Type B pancreatic cell (in vitro differentiated cells): ENCODE measurements around the gene SLC25A38. TPM values are rescaled to one million over a fixed set of nuclear protein-coding genes. Genes with fewer than 3 reads are reported as not detected.
"Not testable (repeated sequence)": the region's sequence is repeated elsewhere in the genome, so short reads cannot be mapped to it uniquely, and the experiment has no call there.

Experiments
- DNase-seq: peaks from one replicate; pipeline ENCODE4 v3.0.0; 2021; ENCODE audit warnings: mixed read lengths; ENCODE audit not compliant: unreplicated experiment; ENCODE audit errors: extremely low spot score
- H3K27ac Mint-ChIP-seq: 2 replicates; pipeline ENCODE4 v1.8.0; 2021; ENCODE audit warnings: mild to moderate bottlenecking, mixed read lengths
- H3K27me3 Mint-ChIP-seq: 2 replicates; pipeline ENCODE4 v1.8.0; 2021; ENCODE audit warnings: mixed read lengths
- H3K36me3 Mint-ChIP-seq: 2 replicates; pipeline ENCODE4 v1.8.0; 2021; ENCODE audit warnings: mixed read lengths
- H3K4me1 Mint-ChIP-seq: one replicate; pipeline ENCODE4 v1.8.0; 2021; ENCODE audit warnings: mixed read lengths; ENCODE audit not compliant: unreplicated experiment
- H3K4me3 Mint-ChIP-seq: 2 replicates; pipeline ENCODE4 v1.8.0; 2021; ENCODE audit warnings: mild to moderate bottlenecking, mixed read lengths
- H3K9me3 Mint-ChIP-seq: 2 replicates; pipeline ENCODE4 v1.8.0; 2021; ENCODE audit warnings: mixed read lengths
- total RNA-seq: library from RNA; stranded (reverse); gene quantifications from 2 replicates; pipeline ENCODE4 v1.2.1, GENCODE V29; 2021; ENCODE audit warnings: low replicate concordance
- TF ChIP-seq, protein P1 (sequence below): fragments of 200-600 bp; sonication (generic); conservative IDR thresholded peaks from 2 replicates; pipeline ENCODE4 v1.5.0; 2021; ENCODE audit warnings: antibody characterized with exemption, mild to moderate bottlenecking

SLC25A38 gene
- total RNA-seq, 1 donor from 2014 or later = 26.9 TPM

- H3K27ac Mint-ChIP-seq = peak overlapping the region; percentile 26
- TF ChIP-seq, protein P1, sequence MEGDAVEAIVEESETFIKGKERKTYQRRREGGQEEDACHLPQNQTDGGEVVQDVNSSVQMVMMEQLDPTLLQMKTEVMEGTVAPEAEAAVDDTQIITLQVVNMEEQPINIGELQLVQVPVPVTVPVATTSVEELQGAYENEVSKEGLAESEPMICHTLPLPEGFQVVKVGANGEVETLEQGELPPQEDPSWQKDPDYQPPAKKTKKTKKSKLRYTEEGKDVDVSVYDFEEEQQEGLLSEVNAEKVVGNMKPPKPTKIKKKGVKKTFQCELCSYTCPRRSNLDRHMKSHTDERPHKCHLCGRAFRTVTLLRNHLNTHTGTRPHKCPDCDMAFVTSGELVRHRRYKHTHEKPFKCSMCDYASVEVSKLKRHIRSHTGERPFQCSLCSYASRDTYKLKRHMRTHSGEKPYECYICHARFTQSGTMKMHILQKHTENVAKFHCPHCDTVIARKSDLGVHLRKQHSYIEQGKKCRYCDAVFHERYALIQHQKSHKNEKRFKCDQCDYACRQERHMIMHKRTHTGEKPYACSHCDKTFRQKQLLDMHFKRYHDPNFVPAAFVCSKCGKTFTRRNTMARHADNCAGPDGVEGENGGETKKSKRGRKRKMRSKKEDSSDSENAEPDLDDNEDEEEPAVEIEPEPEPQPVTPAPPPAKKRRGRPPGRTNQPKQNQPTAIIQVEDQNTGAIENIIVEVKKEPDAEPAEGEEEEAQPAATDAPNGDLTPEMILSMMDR = no peak
- peaks cover 10% of the 10 kb centered on the region for H3K4me1 Mint-ChIP-seq
- no peak for DNase-seq
- H3K4me3 Mint-ChIP-seq = no peak overlapping the region
- peaks cover 5% of the 10 kb centered on the region for H3K27me3 Mint-ChIP-seq
- H3K9me3 Mint-ChIP-seq = no peaks in the 10 kb centered on the region
- peaks cover 36% of the 10 kb centered on the region for H3K36me3 Mint-ChIP-seq
These were observed 31.3 kb downstream of the SLC25A38 start for GRCh38 chr3:39414421-39414907.

GRCh38 chr3:39415302-39415701, 32.1 kb downstream of the SLC25A38 start:
- H3K4me3 Mint-ChIP-seq, DNase-seq, H3K9me3 Mint-ChIP-seq, H3K27me3 Mint-ChIP-seq, H3K27ac Mint-ChIP-seq: not testable (repeated sequence)
- peaks cover 10% of the 10 kb centered on the region for H3K4me1 Mint-ChIP-seq
- peaks cover 30% of the 10 kb centered on the region for H3K36me3 Mint-ChIP-seq

DNA sequence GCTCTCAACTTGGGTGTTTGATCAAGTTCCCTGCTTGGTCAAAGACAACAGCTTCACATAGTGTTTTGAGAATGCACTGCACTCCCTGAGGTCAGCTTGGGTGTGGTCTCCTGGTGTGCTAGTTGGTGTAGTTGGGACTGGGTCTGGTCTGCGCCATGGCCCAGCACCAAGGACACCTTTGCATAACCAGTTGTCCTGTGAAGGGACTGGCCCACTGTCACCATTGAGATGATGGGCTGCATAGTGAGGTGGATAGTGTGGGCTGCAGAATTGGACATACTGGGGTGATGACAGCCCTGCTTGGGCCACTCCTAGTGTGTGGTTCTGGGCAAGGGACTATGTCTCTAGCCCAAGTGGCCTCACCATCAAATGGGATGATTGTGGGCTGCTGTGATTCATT, 32.8 kb downstream of the SLC25A38 start:
- H3K27me3 Mint-ChIP-seq = peaks cover 5% of the 10 kb centered on the region
- H3K4me1 Mint-ChIP-seq = peaks cover 10% of the 10 kb centered on the region
- H3K36me3 Mint-ChIP-seq = peaks cover 26% of the 10 kb centered on the region
- no peaks in the 10 kb centered on the region for H3K9me3 Mint-ChIP-seq
- no peak overlapping the region for H3K4me3 Mint-ChIP-seq
- TF ChIP-seq, protein P1 = no peak
- DNase-seq = no peak
- peak overlapping the region; percentile 79 for H3K27ac Mint-ChIP-seq

- not testable (repeated sequence) for H3K4me3 Mint-ChIP-seq, H3K9me3 Mint-ChIP-seq, H3K27me3 Mint-ChIP-seq, H3K27ac Mint-ChIP-seq, DNase-seq
- Mint-ChIP-seq H3K4me1 (peaks cover 10% of the 10 kb centered on the region), H3K36me3 (peaks cover 17% of the 10 kb centered on the region)
These were observed 33.8 kb downstream of the SLC25A38 start for GRCh38 chr3:39416998-39417397.

- not testable (repeated sequence) for H3K36me3 Mint-ChIP-seq, H3K9me3 Mint-ChIP-seq, H3K4me3 Mint-ChIP-seq, DNase-seq, H3K27me3 Mint-ChIP-seq, H3K27ac Mint-ChIP-seq
- peaks cover 10% of the 10 kb centered on the region for H3K4me1 Mint-ChIP-seq
These were observed 35.5 kb downstream of the SLC25A38 start for GRCh38 chr3:39418556-39419225.

DNA sequence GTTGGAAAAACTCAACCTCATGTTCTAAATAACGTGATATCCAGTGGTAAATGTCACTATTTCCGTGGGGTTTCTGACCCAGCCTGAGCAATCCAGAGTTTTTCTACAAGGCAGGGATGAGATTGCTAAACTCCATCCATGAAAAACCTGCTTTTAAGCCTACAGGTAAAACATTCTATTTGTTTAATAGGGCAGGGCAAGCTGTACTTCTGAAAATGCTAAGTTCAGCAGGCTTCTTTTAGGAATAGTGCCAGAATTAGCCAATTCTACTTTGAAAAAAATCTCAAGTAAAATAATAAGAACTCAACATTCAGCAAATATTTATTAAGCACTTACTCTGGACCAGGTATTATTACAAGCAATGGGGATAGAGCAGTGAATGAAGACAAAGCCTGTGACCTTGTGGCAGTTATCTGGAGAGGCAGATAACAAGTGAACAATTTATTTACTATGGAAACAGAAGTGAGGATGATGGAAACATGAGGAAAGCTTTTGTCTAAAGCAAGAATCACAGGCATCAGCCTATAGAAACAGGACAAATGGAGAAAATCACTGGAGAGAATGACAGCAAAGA, 36.7 kb downstream of the SLC25A38 start:
- Mint-ChIP-seq H3K9me3 (no peaks in the 10 kb centered on the region), H3K4me1 (peaks cover 10% of the 10 kb centered on the region), H3K27ac (no peak overlapping the region), H3K27me3 (peaks cover 5% of the 10 kb centered on the region), H3K36me3 (no peaks in the 10 kb centered on the region), H3K4me3 (no peak overlapping the region)
- TF ChIP-seq, protein P1 = no peak
- DNase-seq = no peak

DNA sequence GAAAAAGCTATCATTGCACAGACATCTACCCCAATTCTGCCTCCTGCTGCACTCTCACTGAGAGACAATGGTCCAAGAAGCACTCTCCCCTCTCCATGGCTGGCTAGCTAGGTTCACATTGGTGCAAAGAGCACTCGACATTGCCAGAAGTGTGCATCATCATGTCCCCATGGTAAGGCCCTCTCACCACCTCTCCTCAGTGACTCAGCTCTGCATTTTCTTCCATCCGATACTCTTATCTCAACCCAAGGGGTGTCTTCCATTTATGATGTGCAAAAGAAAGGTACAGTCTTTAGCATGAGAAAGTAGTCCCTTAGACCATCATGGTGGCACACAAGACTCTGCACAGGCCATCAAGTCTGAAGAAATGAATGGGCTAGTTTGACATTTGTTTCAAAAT, 37.4 kb downstream of the SLC25A38 start:
- no peaks in the 10 kb centered on the region for H3K36me3 Mint-ChIP-seq
- no peak for DNase-seq

More for the DNA sequence above, 37.4 kb downstream of the SLC25A38 start:
- H3K4me3 Mint-ChIP-seq = no peak overlapping the region
- TF ChIP-seq, protein P1 = no peak
- H3K4me1 Mint-ChIP-seq = peaks cover 10% of the 10 kb centered on the region
- H3K27me3 Mint-ChIP-seq = peaks cover 5% of the 10 kb centered on the region
- H3K9me3 Mint-ChIP-seq = no peaks in the 10 kb centered on the region
- H3K27ac Mint-ChIP-seq = no peak overlapping the region
